Kidney epithelial cell (primary cell): Measurements from ENCODE around the gene MACROD2. TPM values are rescaled to one million over a fixed set of nuclear protein-coding genes. Genes with fewer than 3 reads are reported as not detected.

Experiments
- DNase-seq: peaks from one replicate; pipeline ENCODE4 v3.0.0-alpha.2; 2010; ENCODE audit warnings: low read depth
- H3K27me3 ChIP-seq: 2 replicates; pipeline ENCODE4 v1.6.0; 2011; ENCODE audit warnings: low read length; ENCODE audit not compliant: control insufficient read depth, insufficient read depth
- H3K36me3 ChIP-seq: 2 replicates; pipeline ENCODE4 v1.5.1; 2011; ENCODE audit warnings: low read length; ENCODE audit not compliant: control insufficient read depth, insufficient read depth
- H3K4me3 ChIP-seq: 2 replicates; pipeline ENCODE4 v1.5.1; 2011; ENCODE audit warnings: low read depth, mild to moderate bottlenecking, control low read depth, low read length
- CTCF ChIP-seq: IDR thresholded peaks from 2 replicates; pipeline ENCODE4 v1.5.1; 2011; ENCODE audit warnings: mild to moderate bottlenecking, moderate library complexity, low read length, control low read depth, inconsistent platforms; ENCODE audit not compliant: insufficient read depth, poor library complexity, severe bottlenecking
- total RNA-seq: library from RNA; depleted of rRNA; stranded (reverse); fragments of >200 nt; gene quantifications from 2 replicates; pipeline ENCODE4 v1.2.3, GENCODE V29; 2015

MACROD2 gene
- total RNA-seq, 1 donor from 2014 or later, result 0.79 TPM

DNA sequence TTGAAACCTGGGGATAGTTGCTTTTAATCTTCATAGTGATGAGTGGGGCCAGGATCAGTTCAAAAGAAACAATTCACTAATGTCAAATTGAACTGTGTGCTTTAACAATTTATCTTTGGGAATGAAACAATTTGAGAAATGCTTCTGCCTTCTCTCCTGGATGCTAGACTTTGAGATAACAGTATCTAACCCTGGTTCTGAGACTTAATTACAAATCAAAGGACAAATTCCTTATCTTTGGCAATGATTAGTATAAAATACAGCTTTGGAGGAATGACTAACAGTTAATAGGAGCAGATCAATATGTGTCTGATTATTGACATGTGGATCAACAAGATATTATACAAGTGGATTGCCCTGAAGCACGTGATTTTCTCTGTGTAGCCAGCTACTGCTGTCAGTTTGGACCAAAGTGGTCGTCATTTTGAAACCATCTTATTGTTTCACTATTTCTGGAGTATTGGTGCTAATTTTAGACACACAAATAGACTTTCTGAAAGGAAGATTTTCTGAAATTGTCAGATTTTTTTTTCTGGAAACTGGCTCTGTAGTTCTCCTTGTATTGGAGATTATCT lies 348.3 kb downstream of the MACROD2 start:
- H3K36me3 ChIP-seq, result no peaks in the 10 kb centered on the region
- no peak overlapping the region for H3K4me3 ChIP-seq
- no peak for DNase-seq
- no peaks in the 10 kb centered on the region for H3K27me3 ChIP-seq
- no peak for TF ChIP-seq CTCF

- DNase-seq, result no peak
- no peak overlapping the region for H3K4me3 ChIP-seq
- H3K27me3 ChIP-seq, result no peaks in the 10 kb centered on the region
- no peaks in the 10 kb centered on the region for H3K36me3 ChIP-seq
- no peak for TF ChIP-seq CTCF
Measured at GRCh38 chr20:14344746-14345145, 349.4 kb downstream of the MACROD2 start.

DNA sequence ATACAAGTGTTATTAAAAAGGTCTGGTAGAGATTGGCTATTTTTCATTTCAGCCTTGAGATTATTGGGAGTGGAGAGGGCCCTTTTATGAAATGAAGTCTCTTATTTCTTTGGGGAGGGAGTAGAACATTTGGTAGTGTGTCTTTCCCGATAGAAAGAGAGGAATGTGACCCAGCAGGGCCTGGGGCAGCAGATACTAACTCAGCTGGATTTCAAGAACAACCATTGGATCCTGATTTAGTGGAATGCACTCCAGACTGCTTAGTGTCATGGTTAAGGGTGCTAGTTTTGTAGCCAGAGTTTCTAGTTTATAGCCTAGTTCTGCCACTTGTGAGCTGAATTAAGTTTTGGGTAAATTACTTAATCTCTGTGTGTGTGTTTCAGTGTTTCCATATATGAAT lies 360.5 kb downstream of the MACROD2 start:
- Histone ChIP-seq H3K4me3 (no peak overlapping the region), H3K27me3 (no peaks in the 10 kb centered on the region), H3K36me3 (no peaks in the 10 kb centered on the region)
- no peak for TF ChIP-seq CTCF
- DNase-seq, result no peak

- no peaks in the 10 kb centered on the region for H3K36me3 ChIP-seq
- TF ChIP-seq CTCF, result no peak
- DNase-seq, result no peak
- no peaks in the 10 kb centered on the region for H3K27me3 ChIP-seq
- no peak overlapping the region for H3K4me3 ChIP-seq
Measured at GRCh38 chr20:14360416-14360815, 365.1 kb downstream of the MACROD2 start.

GRCh38 chr20:14361509-14362345 lies 366.4 kb downstream of the MACROD2 start:
- H3K4me3 ChIP-seq, result no peak overlapping the region
- no peaks in the 10 kb centered on the region for H3K27me3 ChIP-seq
- no peaks in the 10 kb centered on the region for H3K36me3 ChIP-seq
- DNase-seq, result no peak
- TF ChIP-seq CTCF, result no peak
